ENCODE data around the gene EHD4. TPM values are rescaled to one million over a fixed set of nuclear protein-coding genes. Genes with fewer than 3 reads are reported as not detected.

Gene EHD4
- total RNA-seq, 4 donors from 2014 or later: 10.0 to 25.4 (median 20.3) TPM

GRCh38 chr15:41990243-41990605 is 17.9 kb upstream of the EHD4 start:
- no peaks in the 10 kb centered on the region for H3K4me1 ChIP-seq
- ATAC-seq: no peak
- H3K9me3 ChIP-seq: no peaks in the 10 kb centered on the region
- H3K27ac ChIP-seq: no peak overlapping the region
- H3K27me3 ChIP-seq: peaks cover 16% of the 10 kb centered on the region
- no peak for TF ChIP-seq EP300 (IDR thresholded peaks at IDR 0.05)
- H3K4me3 ChIP-seq: no peak overlapping the region
- 31 to 35% methylated on average over 4 of the region's 7 CpGs for WGBS, 2 donors (ENCODE audit: low coverage in 1 of 2)
- no peaks in the 10 kb centered on the region for H3K36me3 ChIP-seq

DNA sequence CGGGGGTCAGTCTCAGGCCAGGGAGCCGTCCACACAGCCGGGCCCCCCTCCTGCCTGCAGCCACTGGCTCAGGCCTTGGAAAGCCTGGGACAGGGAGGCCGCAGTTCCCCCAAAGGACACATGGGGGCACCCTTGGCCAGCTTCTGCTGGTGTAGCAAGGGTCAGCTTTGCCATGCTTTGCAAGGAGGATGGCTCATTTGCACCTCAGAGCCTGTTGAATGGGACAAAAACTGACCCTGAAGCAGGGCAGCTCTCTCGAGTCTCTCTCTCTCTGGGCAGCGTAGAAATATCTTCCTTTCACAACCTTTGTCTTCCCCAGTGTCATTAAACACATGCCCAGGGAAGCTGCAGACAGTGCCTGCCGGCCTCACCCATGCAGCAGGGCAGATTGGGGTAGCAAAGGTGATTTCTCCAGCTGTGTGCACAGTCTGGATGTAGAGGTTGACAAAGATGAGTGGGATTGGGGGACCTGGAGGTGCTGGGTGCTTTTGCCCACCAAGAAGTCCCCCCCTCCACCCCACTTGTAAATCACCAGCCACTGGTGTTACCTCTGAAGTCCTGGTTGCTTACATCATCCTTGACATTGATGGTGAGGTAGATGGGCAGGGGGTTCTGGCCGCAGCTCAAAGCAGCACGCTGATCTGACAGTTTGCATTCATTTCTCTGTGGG is 17.4 kb upstream of the EHD4 start:
- H3K4me1 ChIP-seq: no peaks in the 10 kb centered on the region
- TF ChIP-seq EP300 (IDR thresholded peaks at IDR 0.05) (no peak), POLR2AphosphoS5 (IDR thresholded peaks at IDR 0.05) (no peak)
- TF ChIP-seq, protein P1, sequence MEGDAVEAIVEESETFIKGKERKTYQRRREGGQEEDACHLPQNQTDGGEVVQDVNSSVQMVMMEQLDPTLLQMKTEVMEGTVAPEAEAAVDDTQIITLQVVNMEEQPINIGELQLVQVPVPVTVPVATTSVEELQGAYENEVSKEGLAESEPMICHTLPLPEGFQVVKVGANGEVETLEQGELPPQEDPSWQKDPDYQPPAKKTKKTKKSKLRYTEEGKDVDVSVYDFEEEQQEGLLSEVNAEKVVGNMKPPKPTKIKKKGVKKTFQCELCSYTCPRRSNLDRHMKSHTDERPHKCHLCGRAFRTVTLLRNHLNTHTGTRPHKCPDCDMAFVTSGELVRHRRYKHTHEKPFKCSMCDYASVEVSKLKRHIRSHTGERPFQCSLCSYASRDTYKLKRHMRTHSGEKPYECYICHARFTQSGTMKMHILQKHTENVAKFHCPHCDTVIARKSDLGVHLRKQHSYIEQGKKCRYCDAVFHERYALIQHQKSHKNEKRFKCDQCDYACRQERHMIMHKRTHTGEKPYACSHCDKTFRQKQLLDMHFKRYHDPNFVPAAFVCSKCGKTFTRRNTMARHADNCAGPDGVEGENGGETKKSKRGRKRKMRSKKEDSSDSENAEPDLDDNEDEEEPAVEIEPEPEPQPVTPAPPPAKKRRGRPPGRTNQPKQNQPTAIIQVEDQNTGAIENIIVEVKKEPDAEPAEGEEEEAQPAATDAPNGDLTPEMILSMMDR (IDR thresholded peaks at IDR 0.05): peak in 3 of 4 experiments; percentile 89 to 99 (median 95)
- peaks cover 16% of the 10 kb centered on the region for H3K27me3 ChIP-seq
- peak; percentile 86 for ATAC-seq
- 0% methylated on average over 4 of the region's 9 CpGs; no CpG with 5 or more reads in 1 of the 2 donors for WGBS, 2 donors (ENCODE audit: low coverage in 1 of 2)
- no peaks in the 10 kb centered on the region for H3K9me3 ChIP-seq
- H3K27ac ChIP-seq: no peak overlapping the region
- H3K4me3 ChIP-seq: no peak overlapping the region
- H3K36me3 ChIP-seq: no peaks in the 10 kb centered on the region

- H3K4me1 ChIP-seq: no peaks in the 10 kb centered on the region
- no peaks in the 10 kb centered on the region for H3K9me3 ChIP-seq
- H3K27ac ChIP-seq: no peak overlapping the region
- no peak overlapping the region for H3K4me3 ChIP-seq
- ATAC-seq: no peak
- no peaks in the 10 kb centered on the region for H3K36me3 ChIP-seq
- H3K27me3 ChIP-seq: peaks cover 16% of the 10 kb centered on the region
- WGBS, 2 donors (ENCODE audit: low coverage in 1 of 2): 52 to 83% methylated on average over 6 to 7 of the region's 21 CpGs
- TF ChIP-seq EP300 (IDR thresholded peaks at IDR 0.05): no peak
- TF ChIP-seq, protein P1 (IDR thresholded peaks at IDR 0.05): no peak
- no peak for TF ChIP-seq POLR2AphosphoS5 (IDR thresholded peaks at IDR 0.05)
- no peak for TF ChIP-seq POLR2A (IDR thresholded peaks at IDR 0.05)
Observed at GRCh38 chr15:41988896-41989572, 16.7 kb upstream of the EHD4 start.

DNA sequence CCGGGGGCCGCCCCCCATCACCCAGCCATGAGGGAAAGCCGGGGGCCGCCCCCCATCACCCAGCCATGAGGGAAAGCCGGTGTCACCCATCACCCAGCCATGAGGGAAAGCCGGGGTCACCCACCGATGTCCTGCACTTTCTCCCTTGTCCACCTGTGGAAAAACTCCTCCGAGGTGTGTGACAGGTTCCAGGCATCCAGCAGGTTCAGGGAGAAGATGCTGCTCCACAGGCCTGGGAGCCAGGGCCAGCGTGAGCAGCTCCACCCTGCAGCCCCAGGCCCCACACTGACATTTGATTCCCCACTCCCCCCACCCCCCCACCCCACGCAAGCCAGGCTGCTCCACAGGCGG is 15.5 kb upstream of the EHD4 start:
- no peak for ATAC-seq
- H3K36me3 ChIP-seq: no peaks in the 10 kb centered on the region
- no peak overlapping the region for H3K27ac ChIP-seq
- H3K4me1 ChIP-seq: no peaks in the 10 kb centered on the region
- peaks cover 16% of the 10 kb centered on the region for H3K27me3 ChIP-seq
- TF ChIP-seq EP300 (IDR thresholded peaks at IDR 0.05): no peak
- TF ChIP-seq, protein P1 (IDR thresholded peaks at IDR 0.05): no peak
- TF ChIP-seq POLR2A (IDR thresholded peaks at IDR 0.05): no peak
- TF ChIP-seq POLR2AphosphoS5 (IDR thresholded peaks at IDR 0.05): no peak
- no peak overlapping the region for H3K4me3 ChIP-seq
- no peaks in the 10 kb centered on the region for H3K9me3 ChIP-seq
- WGBS, 2 donors (ENCODE audit: low coverage in 1 of 2): no CpG with 5 or more reads among the region's 11 CpGs

- no peaks in the 10 kb centered on the region for H3K36me3 ChIP-seq
- WGBS, 2 donors (ENCODE audit: low coverage in 1 of 2): 84 to 90% methylated on average over 2 to 9 of the region's 17 CpGs
- TF ChIP-seq EP300 (IDR thresholded peaks at IDR 0.05) (no peak), POLR2A (IDR thresholded peaks at IDR 0.05) (no peak), POLR2AphosphoS5 (IDR thresholded peaks at IDR 0.05) (no peak)
- TF ChIP-seq, protein P1 (IDR thresholded peaks at IDR 0.05): no peak
Observed at GRCh38 chr15:41987246-41987924, 15.0 kb upstream of the EHD4 start.

More at GRCh38 chr15:41987246-41987924, 15.0 kb upstream of the EHD4 start:
- H3K27me3 ChIP-seq: peaks cover 16% of the 10 kb centered on the region
- no peak overlapping the region for H3K4me3 ChIP-seq
- H3K4me1 ChIP-seq: no peaks in the 10 kb centered on the region
- ATAC-seq: no peak
- no peaks in the 10 kb centered on the region for H3K9me3 ChIP-seq
- no peak overlapping the region for H3K27ac ChIP-seq

All from gastroesophageal sphincter (tissue), 4 donors.